ENCODE measurements around the gene ZFPL1. TPM values are rescaled to one million over a fixed set of nuclear protein-coding genes. Genes with fewer than 3 reads are reported as not detected.

ZFPL1 gene
- total RNA-seq, 4 donors from 2014 or later: 28.3 to 74.4 (median 49.3) TPM

DNA sequence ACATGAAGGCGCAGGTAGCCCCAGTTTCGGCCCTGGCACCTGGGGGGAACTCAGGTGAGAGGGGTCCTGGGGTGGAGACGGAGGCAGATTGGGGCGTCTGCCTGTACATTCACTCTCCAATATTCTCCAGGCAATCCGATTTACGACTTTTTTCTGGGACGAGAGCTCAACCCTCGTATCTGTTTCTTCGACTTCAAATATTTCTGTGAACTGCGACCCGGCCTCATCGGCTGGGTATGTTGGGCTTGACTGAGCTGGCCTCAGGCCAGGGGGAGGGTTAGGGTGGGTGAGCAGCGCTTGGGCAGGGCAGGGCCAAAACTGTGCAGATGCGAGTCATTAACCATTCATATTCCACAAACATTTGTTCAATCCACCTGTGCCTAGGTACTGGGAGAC is 29.3 kb downstream of the ZFPL1 start:
- H3K9me3 ChIP-seq: no peaks in the 10 kb centered on the region
- TF ChIP-seq, protein P1, sequence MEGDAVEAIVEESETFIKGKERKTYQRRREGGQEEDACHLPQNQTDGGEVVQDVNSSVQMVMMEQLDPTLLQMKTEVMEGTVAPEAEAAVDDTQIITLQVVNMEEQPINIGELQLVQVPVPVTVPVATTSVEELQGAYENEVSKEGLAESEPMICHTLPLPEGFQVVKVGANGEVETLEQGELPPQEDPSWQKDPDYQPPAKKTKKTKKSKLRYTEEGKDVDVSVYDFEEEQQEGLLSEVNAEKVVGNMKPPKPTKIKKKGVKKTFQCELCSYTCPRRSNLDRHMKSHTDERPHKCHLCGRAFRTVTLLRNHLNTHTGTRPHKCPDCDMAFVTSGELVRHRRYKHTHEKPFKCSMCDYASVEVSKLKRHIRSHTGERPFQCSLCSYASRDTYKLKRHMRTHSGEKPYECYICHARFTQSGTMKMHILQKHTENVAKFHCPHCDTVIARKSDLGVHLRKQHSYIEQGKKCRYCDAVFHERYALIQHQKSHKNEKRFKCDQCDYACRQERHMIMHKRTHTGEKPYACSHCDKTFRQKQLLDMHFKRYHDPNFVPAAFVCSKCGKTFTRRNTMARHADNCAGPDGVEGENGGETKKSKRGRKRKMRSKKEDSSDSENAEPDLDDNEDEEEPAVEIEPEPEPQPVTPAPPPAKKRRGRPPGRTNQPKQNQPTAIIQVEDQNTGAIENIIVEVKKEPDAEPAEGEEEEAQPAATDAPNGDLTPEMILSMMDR (IDR thresholded peaks at IDR 0.05): no peak
- TF ChIP-seq POLR2A (IDR thresholded peaks at IDR 0.05): no peak
- no peak overlapping the region for H3K4me3 ChIP-seq (replicated peaks in 1 of 3)
- H3K4me1 ChIP-seq: peaks cover 37 to 48% of the 10 kb centered on the region in 2 donors
- peak overlapping the region; percentile 39 to 74 (median 62) for H3K27ac ChIP-seq
- intact Hi-C loops (cut with DNase I): loop anchor here (5.0 to 10.0 kb wide), 3 partner anchors 69 to 199 kb away; partner anchors contain the start of genes ARL2, ATG2A and CAPN1
- DNase-seq: peak; percentile 83 to 87
- H3K27me3 ChIP-seq: no peaks in the 10 kb centered on the region
- 10 to 24% methylated on average over 14 of the region's 14 CpGs for WGBS, 2 donors
- H3K36me3 ChIP-seq: peaks cover 6 to 15% of the 10 kb centered on the region in 2 donors

DNA sequence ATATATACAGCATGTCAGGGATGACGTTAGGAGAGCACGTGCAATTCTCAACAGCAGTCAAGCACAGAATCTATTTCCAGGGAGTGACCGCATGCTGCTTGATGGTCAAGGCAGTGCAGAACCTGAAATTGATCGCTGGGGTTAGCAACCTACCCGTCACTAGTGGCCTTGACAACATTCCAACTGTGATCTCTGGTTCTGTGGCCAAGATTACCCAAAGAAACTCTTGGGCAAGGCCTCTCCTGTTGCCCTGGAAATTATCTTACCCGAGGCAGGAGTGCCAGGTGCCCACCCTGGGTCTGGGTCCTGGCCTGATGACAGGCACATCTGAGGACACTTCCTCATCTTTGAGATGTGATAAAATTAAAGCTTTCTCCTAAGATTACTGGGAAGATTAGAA is 29.8 kb downstream of the ZFPL1 start:
- no peak for TF ChIP-seq POLR2A (IDR thresholded peaks at IDR 0.05)
- TF ChIP-seq, protein P1 (IDR thresholded peaks at IDR 0.05): no peak
- 41 to 50% methylated on average over 6 of the region's 6 CpGs for WGBS, 2 donors
- H3K36me3 ChIP-seq: peaks cover 3 to 10% of the 10 kb centered on the region in 2 donors
- no peak overlapping the region for H3K4me3 ChIP-seq (replicated peaks in 1 of 3)
- DNase-seq: peak in 1 of 2 donors; percentile 19
- no peaks in the 10 kb centered on the region for H3K27me3 ChIP-seq
- intact Hi-C loops (cut with DNase I): loop anchor here (5.0 to 10.0 kb wide), 3 partner anchors 68 to 199 kb away; partner anchors contain the start of genes ARL2, ATG2A and CAPN1
- H3K27ac ChIP-seq: peak overlapping the region in 2 of 3 donors; percentile 39 to 74
- peaks cover 37 to 48% of the 10 kb centered on the region in 2 donors for H3K4me1 ChIP-seq
- no peaks in the 10 kb centered on the region for H3K9me3 ChIP-seq

DNA sequence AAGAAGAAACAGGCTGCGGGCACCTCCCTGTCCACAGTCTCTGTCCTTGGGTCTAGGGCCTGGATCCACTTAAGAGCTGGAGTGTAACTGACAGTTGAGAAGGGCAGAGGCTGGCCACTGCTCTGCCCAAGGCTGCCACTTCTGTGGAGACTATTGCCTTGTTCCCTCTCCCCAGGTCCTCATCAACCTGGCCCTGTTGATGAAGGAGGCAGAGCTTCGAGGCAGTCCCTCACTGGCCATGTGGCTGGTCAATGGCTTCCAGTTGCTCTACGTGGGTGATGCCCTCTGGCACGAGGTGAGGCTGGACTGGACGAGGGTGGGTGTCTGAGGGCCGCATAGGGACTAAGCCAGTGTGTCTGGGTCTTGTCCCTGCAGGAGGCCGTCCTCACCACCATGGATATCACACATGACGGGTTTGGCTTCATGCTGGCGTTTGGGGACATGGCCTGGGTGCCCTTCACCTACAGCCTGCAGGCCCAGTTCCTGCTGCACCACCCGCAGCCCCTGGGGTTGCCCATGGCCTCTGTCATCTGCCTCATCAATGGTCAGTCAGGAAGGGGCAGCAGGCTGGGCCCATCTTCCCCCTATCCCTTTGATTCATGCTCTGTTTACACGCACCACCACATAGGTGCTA is 30.6 kb downstream of the ZFPL1 start:
- TF ChIP-seq, protein P1 (IDR thresholded peaks at IDR 0.05): no peak
- DNase-seq: no peak
- no peak overlapping the region for H3K4me3 ChIP-seq (replicated peaks in 1 of 3)
- H3K27me3 ChIP-seq: no peaks in the 10 kb centered on the region
- peaks cover 7 to 10% of the 10 kb centered on the region in 2 donors for H3K36me3 ChIP-seq
- no peak overlapping the region for H3K27ac ChIP-seq
- H3K9me3 ChIP-seq: no peaks in the 10 kb centered on the region
- 90 to 91% methylated on average over 7 to 11 of the region's 11 CpGs for WGBS, 2 donors
- intact Hi-C loops (cut with DNase I): loop anchor here (5.0 to 10.0 kb wide), 3 partner anchors 68 to 200 kb away; partner anchors contain the start of genes ARL2, ATG2A and CAPN1
- peaks cover 37 to 48% of the 10 kb centered on the region in 2 donors for H3K4me1 ChIP-seq

DNA sequence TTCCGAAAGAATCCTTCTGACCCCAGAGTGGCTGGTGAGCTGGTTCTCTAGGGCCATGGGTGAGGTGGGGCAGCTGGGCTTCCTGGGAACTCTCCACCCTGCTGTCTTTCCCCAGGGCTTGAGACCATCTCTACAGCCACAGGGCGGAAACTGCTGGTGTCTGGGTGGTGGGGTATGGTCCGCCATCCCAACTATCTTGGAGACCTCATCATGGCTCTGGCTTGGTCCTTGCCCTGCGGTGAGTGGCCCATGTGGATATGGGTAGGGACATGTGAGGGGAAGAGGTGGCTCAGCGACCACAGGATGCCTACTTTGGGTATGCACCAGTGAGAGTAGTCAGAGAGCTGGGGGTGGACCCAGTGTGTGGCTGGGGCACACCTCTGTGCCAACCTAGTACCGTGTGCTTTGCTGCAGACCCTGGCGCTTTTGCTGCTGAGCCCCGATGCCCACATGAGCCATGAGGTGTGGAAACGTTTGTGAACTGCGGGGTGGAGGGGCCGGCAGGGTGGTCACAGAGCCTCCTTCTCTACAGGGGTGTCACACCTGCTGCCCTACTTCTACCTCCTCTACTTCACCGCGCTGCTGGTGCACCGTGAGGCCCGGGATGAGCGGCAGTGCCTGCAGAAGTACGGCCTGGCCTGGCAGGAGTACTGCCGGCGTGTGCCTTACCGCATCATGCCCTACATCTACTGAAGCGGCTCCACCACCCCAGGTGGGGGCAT is 31.5 kb downstream of the ZFPL1 start:
- H3K36me3 ChIP-seq: peaks cover 13 to 17% of the 10 kb centered on the region in 2 donors
- no peak for DNase-seq
- intact Hi-C loops (cut with DNase I): loop anchor here (10.0 kb wide), 2 partner anchors 101 to 201 kb away; partner anchors contain the start of genes ARL2 and ATG2A
- no peak for TF ChIP-seq POLR2A (IDR thresholded peaks at IDR 0.05)
- TF ChIP-seq, protein P1 (IDR thresholded peaks at IDR 0.05): no peak
- no peak overlapping the region for H3K4me3 ChIP-seq (replicated peaks in 1 of 3)
- 88 to 95% methylated on average over 20 of the region's 21 CpGs for WGBS, 2 donors
- peaks cover 37 to 49% of the 10 kb centered on the region in 2 donors for H3K4me1 ChIP-seq
- H3K27me3 ChIP-seq: no peaks in the 10 kb centered on the region
- no peak overlapping the region for H3K27ac ChIP-seq
- no peaks in the 10 kb centered on the region for H3K9me3 ChIP-seq
